Endothelial cell (in vitro differentiated cells): Measurements from ENCODE around the gene RHOG. TPM values are rescaled to one million over a fixed set of nuclear protein-coding genes. Genes with fewer than 3 reads are reported as not detected.
A peak's percentile ranks its signal among the peaks of the same experiment; 100 is the strongest.

Experiments used
- DNase-seq: peaks from one replicate; pipeline ENCODE4 v3.0.0; 2021; ENCODE audit warnings: low spot score
- H3K27ac Mint-ChIP-seq: one replicate; pipeline ENCODE4 v1.8.0; 2021; ENCODE audit warnings: mixed read lengths, inconsistent platforms; ENCODE audit not compliant: unreplicated experiment
- H3K27me3 Mint-ChIP-seq: one replicate; pipeline ENCODE4 v1.8.0; 2021; ENCODE audit warnings: mild to moderate bottlenecking, moderate library complexity, mixed read lengths, inconsistent platforms; ENCODE audit not compliant: unreplicated experiment
- H3K36me3 Mint-ChIP-seq: one replicate; pipeline ENCODE4 v1.8.0; 2021; ENCODE audit warnings: mild to moderate bottlenecking, low read depth, mixed read lengths, inconsistent platforms; ENCODE audit not compliant: unreplicated experiment
- H3K4me1 Mint-ChIP-seq: one replicate; pipeline ENCODE4 v1.8.0; 2021; ENCODE audit warnings: mild to moderate bottlenecking, mixed read lengths, inconsistent platforms; ENCODE audit not compliant: unreplicated experiment
- H3K4me3 Mint-ChIP-seq: one replicate; pipeline ENCODE4 v1.8.0; 2021; ENCODE audit warnings: mild to moderate bottlenecking, mixed read lengths, inconsistent platforms; ENCODE audit not compliant: unreplicated experiment
- H3K9me3 Mint-ChIP-seq: one replicate; pipeline ENCODE4 v1.8.0; 2021; ENCODE audit warnings: mixed read lengths, inconsistent platforms; ENCODE audit not compliant: unreplicated experiment
- long read RNA-seq: library from polyadenylated mRNA; unstranded; transcript quantifications from one replicate; pipeline ENCODE4 v2.0.0, GENCODE V29; 2020; ENCODE audit not compliant: unreplicated experiment
- total RNA-seq: library from RNA; stranded (reverse); fragmentation: NEBNext Ultra II Directional; extraction: Animal tissue kit (Norgen Biotek cat#: 25700); gene quantifications from one replicate; pipeline ENCODE4 v1.2.1, GENCODE V29; 2021; ENCODE audit not compliant: unreplicated experiment
- TF ChIP-seq, protein P1 (sequence below): fragments of 200-600 bp; sonication (generic); IDR thresholded peaks from one replicate; pipeline ENCODE4 v1.5.0; 2021; ENCODE audit warnings: antibody characterized with exemption; ENCODE audit not compliant: unreplicated experiment

The RHOG gene
- 76.5 TPM for total RNA-seq
- long read RNA-seq, transcript RHOG-201 (2 exons, 1,319 nt), result major isoform, 83 of 94 reads
- long read RNA-seq, partial matches to known transcripts, result 10 of 94 reads
- long read RNA-seq, other reads (novel, unspliced or antisense), result 1 of 94 reads

DNA sequence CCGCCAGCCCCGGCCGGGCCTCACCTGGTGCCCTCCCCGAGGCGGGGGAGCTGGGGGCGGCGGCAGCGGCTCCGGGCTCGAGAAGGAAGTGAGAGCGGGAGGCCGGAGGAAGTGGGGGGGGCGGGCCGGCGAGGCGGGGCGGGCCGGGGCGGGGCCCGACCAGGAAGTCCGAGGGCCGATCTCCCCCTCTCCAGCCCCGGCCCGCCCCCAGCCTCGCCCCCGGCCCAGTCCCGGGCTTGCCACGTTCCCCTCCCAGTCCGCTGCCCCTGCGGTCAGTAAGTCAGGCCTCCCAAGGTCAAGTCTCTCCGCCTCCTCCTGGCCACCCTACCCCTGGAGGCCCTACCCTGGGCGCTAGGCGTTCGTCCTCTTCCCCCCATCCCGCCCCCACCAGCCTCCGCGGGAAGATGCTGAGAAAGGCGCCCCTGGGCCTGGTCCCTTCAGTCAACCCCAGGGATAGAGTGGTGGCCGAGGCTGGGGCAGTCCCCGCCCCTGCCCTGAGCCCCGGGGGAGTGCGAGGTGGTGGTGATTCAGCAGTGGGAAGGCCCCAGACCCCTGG is at the start of gene RHOG:
TSS of gene RHOG (minus strand) at position 90 of the 556 bp plus-strand sequence. CDS start 12,821 bp downstream, outside the sequence.
- Mint-ChIP-seq H3K9me3 (no peaks in the 10 kb centered on the region), H3K4me1 (peaks cover 39% of the 10 kb centered on the region), H3K27me3 (peaks cover 16% of the 10 kb centered on the region), H3K4me3 (peak within 1 kb of the TSS; percentile 97), H3K36me3 (peaks cover 23% of the 10 kb centered on the region), H3K27ac (peak within 1 kb of the TSS; percentile 94)
- DNase-seq, result peak; percentile 77
- TF ChIP-seq, protein P1, sequence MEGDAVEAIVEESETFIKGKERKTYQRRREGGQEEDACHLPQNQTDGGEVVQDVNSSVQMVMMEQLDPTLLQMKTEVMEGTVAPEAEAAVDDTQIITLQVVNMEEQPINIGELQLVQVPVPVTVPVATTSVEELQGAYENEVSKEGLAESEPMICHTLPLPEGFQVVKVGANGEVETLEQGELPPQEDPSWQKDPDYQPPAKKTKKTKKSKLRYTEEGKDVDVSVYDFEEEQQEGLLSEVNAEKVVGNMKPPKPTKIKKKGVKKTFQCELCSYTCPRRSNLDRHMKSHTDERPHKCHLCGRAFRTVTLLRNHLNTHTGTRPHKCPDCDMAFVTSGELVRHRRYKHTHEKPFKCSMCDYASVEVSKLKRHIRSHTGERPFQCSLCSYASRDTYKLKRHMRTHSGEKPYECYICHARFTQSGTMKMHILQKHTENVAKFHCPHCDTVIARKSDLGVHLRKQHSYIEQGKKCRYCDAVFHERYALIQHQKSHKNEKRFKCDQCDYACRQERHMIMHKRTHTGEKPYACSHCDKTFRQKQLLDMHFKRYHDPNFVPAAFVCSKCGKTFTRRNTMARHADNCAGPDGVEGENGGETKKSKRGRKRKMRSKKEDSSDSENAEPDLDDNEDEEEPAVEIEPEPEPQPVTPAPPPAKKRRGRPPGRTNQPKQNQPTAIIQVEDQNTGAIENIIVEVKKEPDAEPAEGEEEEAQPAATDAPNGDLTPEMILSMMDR, result no peak

- Mint-ChIP-seq H3K4me3 (no peak overlapping the region), H3K36me3 (no peaks in the 10 kb centered on the region), H3K27ac (no peak overlapping the region), H3K27me3 (no peaks in the 10 kb centered on the region), H3K9me3 (no peaks in the 10 kb centered on the region), H3K4me1 (peaks cover 22% of the 10 kb centered on the region)
- DNase-seq, result no peak
- TF ChIP-seq, protein P1, result no peak
These were observed 49.3 kb upstream of the RHOG start for GRCh38 chr11:3890014-3890413.

GRCh38 chr11:3888876-3889275 is 48.1 kb upstream of the RHOG start:
- Mint-ChIP-seq H3K27me3 (no peaks in the 10 kb centered on the region), H3K4me1 (peaks cover 23% of the 10 kb centered on the region), H3K36me3 (no peaks in the 10 kb centered on the region), H3K4me3 (no peak overlapping the region), H3K27ac (no peak overlapping the region), H3K9me3 (no peaks in the 10 kb centered on the region)
- TF ChIP-seq, protein P1, result no peak
- no peak for DNase-seq

DNA sequence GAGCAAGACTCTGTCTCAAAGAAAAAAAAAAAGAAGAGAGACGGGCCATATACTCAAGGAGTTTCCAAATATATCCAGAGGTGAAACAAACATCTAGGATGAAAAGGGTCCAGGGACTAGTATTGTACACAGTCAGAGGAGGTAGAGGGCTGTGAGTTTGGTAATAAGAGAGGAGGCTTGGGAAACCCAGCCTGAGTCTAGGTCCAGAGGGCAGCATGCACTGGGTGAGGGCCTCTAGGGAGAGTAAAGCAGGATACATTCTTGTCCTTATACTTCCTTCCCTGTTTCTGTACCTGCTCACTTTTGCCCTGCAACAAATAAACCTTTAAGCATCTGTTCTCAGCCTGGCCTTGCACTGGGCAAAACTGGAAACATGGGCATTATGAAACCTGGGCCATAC is 46.2 kb upstream of the RHOG start:
- no peak overlapping the region for H3K4me3 Mint-ChIP-seq
- no peak for DNase-seq
- H3K27me3 Mint-ChIP-seq, result no peaks in the 10 kb centered on the region
- no peaks in the 10 kb centered on the region for H3K9me3 Mint-ChIP-seq
- TF ChIP-seq, protein P1, result no peak
- peaks cover 23% of the 10 kb centered on the region for H3K4me1 Mint-ChIP-seq
- H3K27ac Mint-ChIP-seq, result no peak overlapping the region
- no peaks in the 10 kb centered on the region for H3K36me3 Mint-ChIP-seq

DNA sequence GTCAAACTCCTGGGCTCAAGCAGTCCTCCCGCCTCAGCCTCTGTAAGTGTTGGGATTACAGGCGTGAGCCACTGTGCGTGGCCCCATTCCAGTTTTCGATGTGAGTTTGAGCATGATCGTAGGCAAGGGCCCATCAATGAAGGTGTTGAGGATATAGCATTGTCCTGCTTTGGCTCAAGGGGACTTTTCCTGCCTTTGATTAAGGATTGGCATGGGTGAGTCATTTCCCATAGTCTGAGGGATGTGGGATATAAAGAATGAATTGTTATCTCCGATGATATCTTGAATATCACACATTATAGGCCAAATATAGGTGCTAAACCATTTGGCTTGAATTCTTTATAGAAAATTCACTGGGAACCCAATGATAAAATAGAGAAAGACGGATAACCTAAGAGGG is 45.1 kb upstream of the RHOG start:
- Mint-ChIP-seq H3K27ac (no peak overlapping the region), H3K9me3 (no peaks in the 10 kb centered on the region), H3K4me1 (peaks cover 23% of the 10 kb centered on the region), H3K27me3 (no peaks in the 10 kb centered on the region), H3K36me3 (no peaks in the 10 kb centered on the region), H3K4me3 (no peak overlapping the region)
- TF ChIP-seq, protein P1, result no peak
- no peak for DNase-seq
